ENCODE results near the gene ZNF581.
A peak's percentile ranks its signal among the peaks of the same experiment; 100 is the strongest.

ZNF581 gene

GRCh38 chr19:55661826-55662225 is 18.4 kb downstream of the ZNF581 start:
- no peak for DNase-seq (ENCODE audit: low read depth in 3 of 3, low spot score in 1 of 3)

GRCh38 chr19:55663846-55664536 is 20.5 kb downstream of the ZNF581 start:
- no peak for DNase-seq (ENCODE audit: low read depth in 3 of 3, low spot score in 1 of 3)

- no peak for DNase-seq (ENCODE audit: low read depth in 3 of 3, low spot score in 1 of 3)
These were observed 23.0 kb downstream of the ZNF581 start for GRCh38 chr19:55666343-55667005.

GRCh38 chr19:55667006-55667381 is 23.5 kb downstream of the ZNF581 start:
- DNase-seq (ENCODE audit: low read depth in 3 of 3, low spot score in 1 of 3): no peak

- no peak for DNase-seq (ENCODE audit: low read depth in 3 of 3, low spot score in 1 of 3)
These were observed 24.1 kb downstream of the ZNF581 start for GRCh38 chr19:55667511-55667910.

GRCh38 chr19:55667958-55668357 is 24.5 kb downstream of the ZNF581 start:
- no peak for DNase-seq (ENCODE audit: low read depth in 3 of 3, low spot score in 1 of 3)

- DNase-seq (ENCODE audit: low read depth in 3 of 3, low spot score in 1 of 3): no peak
These were observed 25.3 kb downstream of the ZNF581 start for GRCh38 chr19:55668603-55669348.

- DNase-seq (ENCODE audit: low read depth in 3 of 3, low spot score in 1 of 3): no peak
These were observed 26.2 kb downstream of the ZNF581 start for GRCh38 chr19:55669418-55670279.

GRCh38 chr19:55670280-55671053 is 27.0 kb downstream of the ZNF581 start:
- DNase-seq (ENCODE audit: low read depth in 3 of 3, low spot score in 1 of 3): no peak

GRCh38 chr19:55671054-55671378 is 27.6 kb downstream of the ZNF581 start:
- no peak for DNase-seq (ENCODE audit: low read depth in 3 of 3, low spot score in 1 of 3)

- no peak for DNase-seq (ENCODE audit: low read depth in 3 of 3, low spot score in 1 of 3)
These were observed 29.0 kb downstream of the ZNF581 start for GRCh38 chr19:55672418-55672817.

GRCh38 chr19:55673465-55673864 is 30.0 kb downstream of the ZNF581 start:
- no peak for DNase-seq (ENCODE audit: low read depth in 3 of 3, low spot score in 1 of 3)

GRCh38 chr19:55673889-55674288 is 30.4 kb downstream of the ZNF581 start:
- DNase-seq (ENCODE audit: low read depth in 3 of 3, low spot score in 1 of 3): no peak

- no peak for DNase-seq (ENCODE audit: low read depth in 3 of 3, low spot score in 1 of 3)
These were observed 31.0 kb downstream of the ZNF581 start for GRCh38 chr19:55674459-55674840.

- peak; percentile 93 to 96 (median 95) for DNase-seq (ENCODE audit: low read depth in 3 of 3, low spot score in 1 of 3)
These were observed 31.6 kb downstream of the ZNF581 start, which contains the start of gene EPN1 for GRCh38 chr19:55674841-55675660. Gene EPN1 (plus strand): TSS chr19:55675226. CDS start chr19:55678628, 3,402 bp downstream.

- no peak for DNase-seq (ENCODE audit: low read depth in 3 of 3, low spot score in 1 of 3)
These were observed 32.4 kb downstream of the ZNF581 start for GRCh38 chr19:55675661-55676354.

GRCh38 chr19:55676383-55676782 is 32.9 kb downstream of the ZNF581 start:
- no peak for DNase-seq (ENCODE audit: low read depth in 3 of 3, low spot score in 1 of 3)

- no peak for DNase-seq (ENCODE audit: low read depth in 3 of 3, low spot score in 1 of 3)
These were observed 33.5 kb downstream of the ZNF581 start for GRCh38 chr19:55676889-55677505.

- no peak for DNase-seq (ENCODE audit: low read depth in 3 of 3, low spot score in 1 of 3)
These were observed 34.2 kb downstream of the ZNF581 start for GRCh38 chr19:55677572-55678028.

Measured in stimulated activated CD4-positive, alpha-beta T cell treated with anti-CD3 and anti-CD28 coated beads, TNF-alpha, amount 100 ng/mL, for 1 hour (primary cell).